ENCODE data around the gene ZBED1.
"Not testable (repeated sequence)": the region's sequence is repeated elsewhere in the genome, so short reads cannot be mapped to it uniquely, and the experiment has no call there.

DNA sequence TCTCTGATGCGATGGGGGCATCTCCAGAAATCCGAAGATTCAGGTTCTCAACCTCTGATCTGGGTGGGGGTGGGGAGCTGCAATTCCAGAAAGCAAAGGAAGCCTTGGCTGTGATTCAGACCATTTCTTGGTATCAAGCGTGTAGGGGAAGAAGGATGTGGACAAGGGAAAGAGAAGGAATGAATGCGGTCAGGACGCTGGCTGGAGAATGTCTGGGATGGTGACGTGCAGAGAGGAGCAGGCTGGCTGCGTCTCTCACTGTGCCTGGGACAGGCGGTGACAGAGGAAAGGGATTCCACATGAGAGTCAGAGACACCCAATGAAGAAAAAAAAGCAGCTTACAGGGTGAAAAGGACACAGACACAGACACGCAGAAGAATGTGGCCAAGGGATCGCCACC, 37.3 kb downstream of the ZBED1 start:
- TF ChIP-seq FOXM1 (IDR thresholded peaks at IDR 0.05; ENCODE audit: borderline replicate concordance); ELF4 (IDR thresholded peaks at IDR 0.05); TARDBP (IDR thresholded peaks at IDR 0.05); ZNF384 (IDR thresholded peaks at IDR 0.05); SUZ12 (IDR thresholded peaks at IDR 0.05); FOXK2 (IDR thresholded peaks at IDR 0.05); BHLHE40 (IDR thresholded peaks at IDR 0.05; ENCODE audit: borderline replicate concordance); LEF1 (IDR thresholded peaks at IDR 0.05; ENCODE audit: borderline replicate concordance): not testable (repeated sequence)
